NCI-H2081 treated with DMSO at 0.1 percent for 48 hours (cell line): Measurements from ENCODE around the gene LTBP3.

Experiments
- DNase-seq: peaks from one replicate; lab custom pipeline; 2025; lab: John Stamatoyannopoulos, UW

Gene LTBP3

DNA sequence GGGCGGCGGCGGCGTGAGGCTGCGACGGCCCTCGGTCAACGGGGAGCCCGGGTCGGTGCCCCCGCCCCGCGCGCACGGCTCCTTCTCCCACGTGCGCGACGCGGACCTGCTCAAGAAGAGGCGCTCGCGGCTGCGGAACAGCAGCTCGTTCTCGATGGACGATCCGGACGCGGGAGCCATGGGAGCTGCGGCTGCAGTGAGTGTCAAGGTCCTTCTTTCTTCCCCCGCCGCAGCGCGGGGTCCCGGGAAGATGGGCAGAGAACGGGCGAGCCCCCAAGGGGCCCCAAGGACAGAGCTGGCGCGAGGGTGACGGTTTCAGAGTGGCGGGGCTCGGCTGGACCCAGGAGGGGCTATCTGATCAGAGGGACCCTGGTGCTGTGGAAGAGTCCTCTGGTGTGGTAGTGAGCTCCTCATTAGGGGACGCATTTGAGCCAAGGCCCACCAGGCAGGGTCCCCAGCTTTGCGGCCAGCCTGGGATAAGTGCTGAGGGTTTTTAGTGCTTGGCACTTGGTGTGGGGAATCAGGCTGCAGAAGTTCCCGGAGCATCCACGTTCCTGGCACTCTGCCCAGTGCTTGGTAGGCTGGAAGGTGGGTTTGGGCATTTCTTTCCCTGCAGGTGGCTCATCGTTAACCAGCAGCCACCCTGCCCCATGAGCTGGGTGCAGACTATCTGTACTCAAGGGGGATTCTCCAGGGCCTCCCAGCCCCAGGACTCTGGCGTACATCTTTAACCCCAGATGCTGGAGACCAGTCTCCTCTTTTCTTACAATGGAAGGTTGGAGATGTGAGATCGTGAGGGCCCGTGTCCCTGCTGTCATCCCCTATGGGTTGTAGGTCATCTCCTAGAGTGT, 27.5 kb upstream of the LTBP3 start:
- DNase-seq = no peak

DNA sequence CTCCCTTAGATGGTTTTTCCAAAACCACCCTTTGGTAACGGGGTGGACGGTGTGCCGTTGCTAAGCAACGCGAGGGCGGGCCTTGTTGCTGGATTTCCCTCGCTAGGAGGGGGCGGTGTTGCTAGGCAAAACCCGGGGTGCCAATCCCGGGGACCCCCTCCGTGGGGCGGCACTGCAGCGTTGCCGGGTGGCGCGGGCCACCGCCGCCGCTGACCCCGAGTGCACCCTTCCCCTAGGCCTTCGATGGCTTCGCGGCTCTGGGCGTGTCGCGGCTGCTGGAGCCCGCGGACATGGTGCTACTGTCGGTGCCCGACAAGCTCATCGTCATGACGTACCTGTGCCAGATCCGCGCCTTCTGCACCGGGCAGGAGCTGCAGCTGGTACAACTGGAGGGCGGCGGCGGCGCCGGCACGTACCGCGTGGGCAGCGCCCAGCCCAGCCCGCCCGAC, 26.6 kb upstream of the LTBP3 start:
- DNase-seq = no peak

DNA sequence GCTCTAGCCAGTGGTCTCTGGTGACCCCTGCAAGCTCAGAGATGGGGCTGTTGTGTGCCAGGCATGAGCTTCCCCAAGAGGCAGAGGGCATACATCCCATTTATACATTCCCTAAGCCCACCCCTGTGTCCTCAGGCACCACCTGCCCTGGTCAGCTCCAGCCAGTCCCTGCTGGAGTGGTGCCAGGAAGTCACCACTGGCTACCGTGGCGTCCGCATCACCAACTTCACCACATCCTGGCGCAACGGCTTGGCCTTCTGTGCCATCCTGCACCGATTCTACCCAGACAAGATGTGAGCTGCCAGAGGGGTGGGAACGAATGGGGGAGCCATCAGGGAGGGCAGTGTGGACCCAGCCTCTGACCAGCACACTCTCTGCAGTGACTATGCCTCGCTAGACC, 25.9 kb upstream of the LTBP3 start:
- no peak for DNase-seq

DNA sequence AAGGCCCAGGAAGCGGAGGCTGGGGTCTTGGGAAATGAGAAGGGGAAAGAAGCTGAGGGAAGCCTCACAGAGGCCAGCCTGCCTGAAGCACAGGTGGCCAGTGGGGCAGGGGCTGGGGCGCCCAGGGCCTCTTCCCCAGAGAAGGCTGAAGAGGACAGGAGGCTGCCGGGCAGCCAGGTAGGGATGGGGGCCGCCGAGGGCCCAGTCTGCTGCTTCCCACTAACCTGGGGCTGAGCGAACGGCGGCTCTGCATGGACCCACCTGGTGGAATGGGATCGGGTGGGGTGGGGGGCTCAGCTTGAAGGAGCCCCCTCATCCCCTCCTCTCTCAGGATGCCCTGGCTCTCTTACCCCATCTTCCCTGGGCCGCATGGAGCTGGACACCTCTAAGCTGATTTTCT, 25.4 kb upstream of the LTBP3 start:
- no peak for DNase-seq

DNA sequence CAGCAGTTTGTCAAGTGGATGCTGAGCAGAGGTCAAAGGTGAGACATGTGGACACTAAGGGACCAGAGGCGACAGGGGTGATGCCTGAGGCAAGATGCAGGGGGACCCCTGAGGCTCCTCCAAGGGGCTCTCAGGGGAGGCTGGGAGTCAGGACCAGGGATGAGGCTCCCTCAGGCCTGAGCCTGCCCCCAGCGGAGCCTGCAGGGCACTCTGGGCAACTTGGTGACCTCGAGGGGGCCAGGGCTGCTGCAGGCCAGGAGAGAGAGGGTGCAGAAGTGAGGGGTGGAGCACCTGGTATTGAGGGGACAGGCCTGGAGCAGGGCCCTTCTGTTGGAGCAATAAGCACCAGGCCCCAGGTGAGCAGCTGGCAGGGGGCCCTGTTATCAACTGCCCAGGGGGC, 23.8 kb upstream of the LTBP3 start:
- no peak for DNase-seq

DNA sequence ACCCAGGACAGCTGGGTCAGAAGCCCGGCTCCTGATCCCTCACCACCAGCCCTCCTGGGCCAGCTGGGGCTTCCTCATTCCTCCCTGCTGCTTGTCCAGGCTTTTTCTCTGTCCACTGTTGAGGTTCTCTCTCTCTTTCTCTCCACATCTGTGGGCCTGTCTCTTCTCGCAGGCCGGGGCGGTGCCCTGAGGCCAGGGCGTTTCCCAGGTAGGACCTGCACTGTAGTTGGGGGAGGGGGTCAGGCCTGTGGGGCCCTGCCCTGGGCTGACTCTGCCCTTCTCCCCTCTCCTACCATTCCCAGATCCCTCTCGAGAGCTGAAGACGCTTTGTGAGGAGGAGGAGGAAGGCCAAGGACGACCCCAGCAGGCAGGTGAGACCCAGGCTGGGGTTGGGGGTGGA, 22.6 kb upstream of the LTBP3 start:
- no peak for DNase-seq

DNA sequence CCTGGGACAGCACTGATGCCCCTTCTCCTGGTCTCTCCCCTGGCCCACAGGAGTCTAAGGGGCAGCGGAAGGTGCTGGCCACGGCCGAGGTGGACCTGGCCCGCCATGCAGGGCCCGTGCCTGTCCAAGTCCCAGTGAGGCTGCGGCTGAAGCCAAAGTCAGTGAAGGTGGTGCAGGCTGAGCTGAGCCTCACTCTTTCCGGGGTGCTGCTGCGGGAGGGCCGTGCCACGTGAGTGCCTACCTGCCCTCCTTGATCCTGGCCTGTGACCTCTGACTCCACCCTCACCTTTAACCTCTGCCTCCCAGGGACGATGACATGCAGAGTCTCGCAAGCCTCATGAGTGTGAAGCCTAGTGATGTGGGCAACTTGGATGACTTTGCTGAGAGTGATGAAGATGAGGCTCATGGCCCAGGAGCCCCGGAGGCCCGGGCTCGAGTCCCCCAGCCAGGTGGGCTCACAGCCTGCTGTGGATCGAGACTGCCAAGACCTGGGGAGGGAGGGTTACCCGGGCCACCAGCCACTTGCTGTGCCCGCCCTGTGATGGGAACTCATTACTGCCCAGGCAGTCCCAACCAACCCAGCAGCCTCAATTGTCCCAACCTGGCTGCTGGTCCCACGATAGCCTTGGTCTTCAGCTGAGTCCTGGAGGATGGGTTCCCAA, 22.0 kb upstream of the LTBP3 start:
- no peak for DNase-seq

DNA sequence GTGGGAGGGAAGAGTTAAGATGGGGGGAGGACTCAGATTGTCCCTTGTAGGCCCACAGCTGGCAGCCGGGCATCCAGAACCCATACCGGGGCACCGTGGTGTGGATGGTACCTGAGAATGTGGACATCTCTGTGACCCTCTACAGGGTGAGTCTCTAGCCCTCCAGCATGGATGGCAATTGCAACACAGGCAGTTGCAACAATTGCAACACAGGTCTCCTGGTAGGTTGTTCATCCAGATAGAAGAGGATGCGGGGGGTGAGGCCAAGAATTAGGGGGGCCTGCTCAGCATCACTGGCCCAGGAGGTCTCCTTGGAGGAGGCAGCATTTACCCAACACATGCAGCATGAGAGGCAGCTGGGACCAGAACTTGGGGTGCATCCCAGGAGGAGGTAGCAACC, 21.1 kb upstream of the LTBP3 start:
- no peak for DNase-seq

DNA sequence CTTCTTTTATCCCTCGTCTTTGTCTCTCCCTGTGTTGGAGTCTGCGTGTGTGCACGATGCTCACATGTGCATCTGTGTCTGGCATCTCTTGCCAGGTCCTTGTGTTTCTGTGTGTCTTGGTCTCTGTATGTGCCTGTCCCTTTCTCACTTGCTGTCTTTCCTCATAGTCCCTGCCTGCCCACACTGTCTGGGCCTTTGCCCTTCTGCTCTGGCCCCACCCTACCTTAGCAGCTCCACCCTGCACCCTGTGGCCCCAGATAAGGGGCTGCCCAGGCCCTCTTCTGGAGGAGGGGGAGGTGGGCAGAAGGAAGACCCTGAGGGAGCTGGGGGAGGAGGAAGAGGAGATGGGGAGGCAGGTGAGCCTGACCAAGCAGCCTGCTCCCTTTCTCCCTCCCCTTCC, 20.5 kb upstream of the LTBP3 start:
- DNase-seq = no peak

DNA sequence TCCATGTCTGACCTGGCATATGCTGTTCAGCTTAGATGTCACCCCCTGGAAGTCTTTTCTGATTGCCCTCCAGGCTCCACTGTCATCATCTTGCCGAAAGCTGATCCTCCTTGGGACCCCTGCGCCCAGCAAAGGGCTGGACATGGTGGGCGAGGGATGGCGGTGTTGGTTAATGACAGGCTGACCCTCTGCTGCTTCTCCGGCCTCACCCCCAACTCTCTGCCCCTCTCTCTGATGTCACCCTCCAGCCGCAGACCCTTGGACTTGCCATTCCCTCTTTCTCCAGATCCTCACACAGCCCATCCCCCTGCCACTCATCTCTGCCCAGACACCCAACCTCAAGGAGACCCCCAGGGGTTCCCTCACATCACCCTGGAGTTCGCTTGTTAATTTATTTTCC, 20.0 kb upstream of the LTBP3 start:
- no peak for DNase-seq

DNA sequence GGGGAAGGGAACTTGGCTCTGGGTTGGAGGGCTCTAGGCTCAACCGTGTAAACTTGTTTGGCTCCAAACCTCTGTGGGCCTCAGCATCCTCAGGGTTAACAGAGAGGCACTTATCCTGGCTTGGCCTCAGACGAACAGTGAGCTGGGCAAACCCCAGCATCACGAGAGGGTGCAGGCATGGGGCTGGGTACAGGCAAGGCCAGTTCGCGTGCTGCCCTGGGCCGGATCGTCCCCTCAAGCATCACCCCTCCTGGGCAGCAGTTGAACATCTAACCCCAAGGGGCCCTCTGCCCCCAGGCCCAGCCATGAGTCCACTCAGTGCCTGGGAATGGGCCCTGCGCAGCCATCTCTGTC, 19.6 kb upstream of the LTBP3 start:
- DNase-seq = no peak

DNA sequence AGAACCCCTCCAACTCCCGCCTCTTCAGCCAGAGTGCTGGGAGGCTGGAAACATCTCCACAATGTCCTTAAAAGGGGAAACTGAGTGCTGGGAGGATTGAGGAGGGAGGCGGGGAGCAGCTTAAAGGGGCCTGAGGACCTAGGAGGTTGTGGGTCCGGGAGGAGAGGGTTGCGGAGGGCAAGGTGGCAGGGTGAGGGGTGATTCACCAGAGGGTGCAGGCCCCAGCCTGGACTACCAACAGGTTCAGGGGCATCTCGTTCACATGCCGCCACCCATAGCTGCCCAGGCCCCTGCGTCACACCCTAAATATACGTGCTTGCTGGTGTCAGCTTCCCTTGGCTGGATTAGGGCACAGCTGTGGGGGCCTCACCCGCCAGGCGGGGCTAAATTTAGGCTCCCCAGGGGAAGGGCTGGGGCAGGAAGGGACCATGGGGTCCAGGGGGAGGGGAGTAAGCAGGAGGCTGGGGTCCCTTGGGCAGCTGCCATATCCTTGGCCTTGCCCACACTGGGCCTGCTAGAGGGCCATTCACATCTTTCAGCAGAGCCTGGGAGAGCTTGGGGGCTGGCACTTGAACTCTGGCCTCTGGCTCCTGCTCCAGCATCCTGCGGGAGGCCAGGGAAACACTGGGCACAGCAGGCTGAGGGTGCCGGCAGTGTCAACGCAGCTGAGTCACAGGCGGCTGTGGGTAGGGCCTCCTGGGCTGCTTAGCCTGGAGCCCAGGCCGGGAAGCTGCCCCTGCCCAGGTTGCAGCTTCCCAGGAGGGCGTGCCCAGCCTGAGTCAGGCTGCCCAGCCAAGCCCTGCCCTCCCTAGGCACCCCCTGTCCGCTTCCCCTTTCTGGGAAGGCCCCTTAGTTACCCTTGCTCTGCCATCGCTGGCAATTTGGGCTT, 19.0 kb upstream of the LTBP3 start:
- DNase-seq = no peak

DNA sequence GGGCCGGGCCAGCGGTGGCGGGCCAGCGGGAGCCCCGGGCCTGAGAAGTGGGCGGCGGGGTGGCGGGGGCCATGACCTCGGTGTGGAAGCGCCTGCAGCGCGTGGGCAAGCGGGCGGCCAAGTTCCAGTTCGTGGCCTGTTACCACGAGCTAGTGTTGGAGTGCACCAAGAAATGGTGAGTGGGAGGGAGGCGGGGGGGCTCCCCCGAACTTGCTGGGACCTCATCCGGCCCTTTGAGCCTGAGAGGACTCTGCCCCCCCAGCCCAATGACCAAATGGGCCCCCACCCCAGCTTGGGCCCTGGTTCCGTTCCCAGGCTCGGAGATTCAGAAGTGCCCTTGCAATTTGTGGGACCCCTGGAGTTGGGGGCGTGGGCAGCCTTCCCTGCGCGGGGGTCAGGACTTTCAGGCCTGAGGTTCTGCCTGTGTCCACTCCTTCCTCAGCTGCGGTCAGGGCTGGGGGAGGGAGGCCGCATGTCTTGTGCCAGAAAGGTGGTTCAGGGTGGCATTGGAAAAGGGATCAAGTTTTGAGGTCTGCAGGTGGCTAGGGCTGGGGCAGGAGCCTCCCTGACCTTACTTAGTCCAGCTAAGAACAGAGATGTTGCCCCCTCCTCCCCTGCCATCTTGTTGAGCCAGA, 18.2 kb upstream of the LTBP3 start:
- DNase-seq = no peak

DNA sequence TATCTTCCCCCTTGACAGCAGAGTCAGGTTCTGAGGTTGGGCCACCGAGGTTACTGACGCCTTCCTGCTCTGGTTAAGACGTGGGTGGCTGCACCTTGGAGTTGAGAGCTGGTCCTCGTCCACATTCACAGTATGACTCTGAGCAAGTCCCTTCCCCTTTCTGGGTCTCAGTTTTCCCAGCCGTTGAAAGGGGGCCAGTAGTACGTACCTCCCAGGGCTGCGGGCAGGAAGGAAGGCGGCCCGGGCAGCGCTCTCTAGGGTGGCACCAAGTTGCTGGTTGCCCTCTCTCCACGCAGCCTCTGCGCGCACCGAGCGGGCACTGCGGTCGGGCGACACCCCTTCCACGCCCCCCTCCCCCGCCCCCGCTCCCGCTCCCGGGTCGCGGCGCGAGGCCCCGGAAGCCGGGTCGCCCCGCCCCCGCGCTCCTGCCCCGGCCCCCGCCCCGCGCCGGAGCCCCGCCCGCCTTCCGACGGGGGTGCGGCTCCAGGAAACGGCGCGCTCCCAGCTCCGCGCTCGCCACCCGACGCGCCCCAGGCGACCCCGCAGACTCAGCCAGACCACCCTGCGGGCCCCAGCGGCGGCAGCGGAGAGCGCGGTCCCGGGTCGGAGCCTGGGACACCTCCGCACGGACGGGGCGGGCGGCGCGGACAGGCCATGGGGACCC, 17.5 kb upstream of the LTBP3 start, which contains the start of gene EHBP1L1:
Gene EHBP1L1, plus strand, starts transcription at position 486 of the 664 bp plus-strand sequence. CDS start 250 bp downstream, outside the sequence.
- no peak for DNase-seq

DNA sequence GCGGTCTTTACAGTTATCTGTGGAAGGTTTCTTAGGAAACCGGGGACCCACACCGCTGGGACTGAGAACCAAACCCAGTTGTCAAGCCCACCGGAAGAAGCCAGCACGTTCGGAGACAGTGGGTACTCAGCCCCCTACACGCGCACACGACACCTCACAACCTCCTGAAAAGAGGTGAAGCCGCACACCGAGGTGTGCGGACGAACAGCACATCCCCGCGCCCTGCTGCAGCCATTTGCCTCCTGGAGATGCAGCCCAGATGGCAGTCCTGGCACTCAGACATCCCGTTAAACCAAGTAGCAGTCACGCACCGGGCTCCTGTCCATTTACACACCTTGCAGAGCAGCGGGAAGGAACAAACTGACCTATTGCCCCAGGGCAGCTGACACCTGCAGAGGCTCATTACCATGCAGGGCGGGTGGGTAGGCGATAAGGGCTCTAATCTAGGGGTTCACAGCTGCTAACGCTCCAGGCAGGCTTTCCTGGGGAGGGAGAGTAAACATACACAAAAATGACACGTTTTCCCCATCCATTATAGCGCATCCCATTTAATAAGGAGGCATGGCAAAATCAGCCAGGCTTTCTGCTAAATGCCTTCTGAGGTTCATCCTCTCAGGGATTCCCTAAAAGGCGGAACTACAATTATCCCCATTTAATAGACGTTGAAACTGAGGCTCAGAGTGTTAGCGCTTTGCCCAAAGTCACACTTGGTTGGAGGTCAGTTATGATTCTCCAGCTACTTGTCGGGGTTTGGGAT, 16.8 kb upstream of the LTBP3 start:
- DNase-seq = peak; percentile 35

DNA sequence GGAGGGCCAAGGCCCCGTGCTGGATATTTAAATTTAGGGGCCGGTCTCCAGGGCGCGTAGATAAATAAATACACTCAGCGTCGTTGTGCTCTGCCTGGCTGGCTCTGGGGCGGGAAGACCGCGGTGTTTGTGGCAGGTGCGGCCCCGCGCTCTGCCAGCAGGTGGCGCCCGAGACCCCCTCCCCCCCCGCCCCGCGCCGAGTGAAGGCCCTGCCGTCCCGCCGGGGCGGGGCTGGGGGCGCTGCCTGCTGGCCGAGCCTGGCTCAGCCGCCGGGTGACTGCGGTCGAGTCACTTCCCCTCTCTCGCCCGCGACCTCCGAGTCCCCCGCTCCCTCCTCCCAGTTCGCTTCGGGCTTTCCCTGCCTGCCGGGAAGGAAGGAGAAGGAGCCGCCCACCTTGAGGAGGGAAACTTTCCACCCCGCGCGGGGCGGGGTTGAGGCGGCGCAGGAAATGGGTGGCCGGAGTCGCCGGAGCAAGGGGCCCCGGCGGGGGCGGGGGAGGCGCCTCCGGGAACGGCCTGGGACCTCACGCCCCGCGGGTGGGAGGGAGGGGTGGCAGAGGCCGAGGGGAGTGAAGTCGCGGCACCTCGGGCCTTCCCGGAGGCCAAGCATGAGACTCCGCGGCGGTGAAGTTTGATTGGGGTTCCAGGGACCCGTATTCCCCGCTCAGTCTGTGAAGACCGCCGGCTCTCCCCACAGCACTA, 16.1 kb upstream of the LTBP3 start:
- DNase-seq = no peak

DNA sequence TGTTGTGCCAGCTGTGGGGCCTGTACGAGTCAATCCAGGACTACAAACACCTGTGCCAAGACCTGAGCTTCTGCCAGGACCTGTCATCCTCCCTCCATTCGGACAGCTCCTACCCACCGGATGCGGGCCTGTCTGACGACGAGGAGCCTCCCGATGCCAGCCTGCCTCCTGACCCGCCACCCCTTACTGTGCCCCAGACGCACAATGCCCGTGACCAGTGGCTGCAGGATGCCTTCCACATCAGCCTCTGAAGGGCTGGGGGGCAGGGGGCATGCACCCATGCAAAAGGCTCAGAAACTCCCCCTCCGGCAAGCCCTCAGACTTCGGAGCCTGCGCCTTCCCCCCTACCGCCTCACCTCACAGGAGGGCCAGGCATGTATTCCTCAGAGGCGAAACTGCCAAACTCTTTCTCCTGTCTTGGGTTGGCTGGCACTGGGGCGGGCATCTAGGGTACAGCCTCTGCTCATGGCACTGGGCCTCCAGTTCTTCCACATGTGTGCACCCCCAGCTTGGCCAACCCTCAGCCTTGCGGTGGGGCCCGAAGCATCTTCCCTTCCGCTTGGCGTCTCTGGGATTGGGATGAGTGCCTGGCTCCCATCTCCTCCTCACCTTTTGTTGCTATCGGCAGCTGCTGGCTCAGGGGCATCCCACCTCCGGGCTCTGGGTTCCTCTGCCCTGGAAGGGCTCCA, 15.4 kb upstream of the LTBP3 start:
- DNase-seq = no peak

DNA sequence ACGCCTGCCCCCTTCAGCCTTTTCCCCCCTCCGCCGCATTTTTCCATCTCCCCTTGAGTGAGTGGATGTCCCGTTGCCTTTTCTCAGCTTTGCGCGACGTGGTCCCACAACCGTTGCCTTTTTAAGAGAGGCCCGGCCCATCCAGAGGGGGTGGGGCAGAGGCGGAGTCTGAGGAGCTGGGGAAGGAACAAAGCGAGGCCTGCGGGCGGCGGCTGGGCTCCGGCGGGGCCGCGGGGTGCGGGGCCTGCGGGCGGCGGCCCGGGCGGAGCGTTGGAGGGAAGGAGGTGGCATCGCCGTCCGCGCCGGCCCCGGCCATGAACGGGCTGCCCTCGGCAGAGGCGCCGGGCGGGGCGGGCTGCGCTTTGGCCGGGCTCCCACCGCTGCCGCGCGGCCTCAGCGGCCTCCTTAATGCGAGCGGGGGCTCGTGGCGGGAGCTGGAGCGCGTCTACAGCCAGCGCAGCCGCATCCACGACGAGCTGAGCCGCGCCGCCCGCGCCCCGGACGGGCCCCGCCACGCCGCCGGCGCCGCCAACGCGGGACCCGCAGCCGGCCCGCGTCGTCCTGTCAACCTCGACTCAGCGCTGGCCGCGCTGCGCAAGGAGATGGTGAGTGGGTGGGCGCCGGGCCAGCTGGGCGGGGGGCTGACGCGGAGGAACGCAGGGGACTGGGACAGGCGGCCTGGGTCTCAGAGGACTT, 14.3 kb upstream of the LTBP3 start, which contains the start of gene FAM89B:
Gene FAM89B, plus strand, starts transcription at position 183 of the 696 bp plus-strand sequence. Its CDS starts 132 bp downstream, at position 315.
- DNase-seq = no peak

DNA sequence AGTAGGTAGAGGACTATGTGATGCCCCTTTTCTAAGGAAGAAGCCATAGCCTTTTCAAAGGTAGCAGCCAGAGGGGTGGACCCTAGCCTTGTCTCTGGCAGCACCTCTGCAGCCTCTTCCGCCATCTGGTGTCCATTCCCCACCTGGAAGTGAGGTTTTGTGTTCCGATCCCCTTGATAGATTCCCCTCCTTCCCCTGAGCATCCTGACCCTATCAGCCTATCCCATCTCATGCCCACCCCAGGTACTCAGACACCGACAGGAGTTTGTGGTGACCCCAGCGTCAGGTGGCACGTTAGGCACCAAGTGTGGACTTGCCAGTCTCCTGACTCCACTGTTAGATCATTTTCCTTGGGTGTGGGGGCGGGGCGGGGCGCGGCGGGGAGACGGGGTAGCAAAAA, 13.8 kb upstream of the LTBP3 start:
- DNase-seq = no peak
